Measurements from ENCODE around the gene WDR38.

DNA sequence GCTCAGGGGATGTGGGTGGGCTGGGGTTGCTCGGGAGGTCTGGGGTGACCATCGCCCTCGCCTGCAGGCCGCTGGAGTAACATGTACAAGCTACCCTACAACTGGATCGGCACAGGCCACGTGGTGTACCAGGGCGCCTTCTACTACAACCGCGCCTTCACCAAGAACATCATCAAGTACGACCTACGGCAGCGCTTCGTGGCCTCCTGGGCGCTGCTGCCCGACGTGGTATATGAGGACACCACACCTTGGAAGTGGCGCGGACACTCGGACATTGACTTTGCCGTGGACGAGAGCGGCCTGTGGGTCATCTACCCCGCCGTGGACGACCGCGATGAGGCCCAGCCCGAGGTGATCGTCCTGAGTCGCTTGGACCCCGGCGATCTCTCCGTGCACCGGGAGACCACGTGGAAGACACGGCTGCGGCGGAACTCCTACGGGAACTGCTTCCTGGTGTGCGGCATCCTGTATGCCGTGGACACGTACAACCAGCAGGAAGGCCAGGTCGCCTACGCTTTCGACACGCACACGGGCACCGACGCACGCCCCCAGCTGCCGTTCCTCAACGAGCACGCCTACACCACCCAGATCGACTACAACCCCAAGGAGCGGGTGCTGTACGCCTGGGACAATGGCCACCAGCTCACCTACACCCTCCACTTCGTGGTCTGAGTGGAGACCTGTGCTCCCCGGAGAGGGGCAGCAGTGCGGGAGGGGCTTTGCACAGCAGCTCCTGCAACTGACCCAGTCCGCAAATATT lies 43.3 kb upstream of the WDR38 start:
- TF ChIP-seq, protein P1, sequence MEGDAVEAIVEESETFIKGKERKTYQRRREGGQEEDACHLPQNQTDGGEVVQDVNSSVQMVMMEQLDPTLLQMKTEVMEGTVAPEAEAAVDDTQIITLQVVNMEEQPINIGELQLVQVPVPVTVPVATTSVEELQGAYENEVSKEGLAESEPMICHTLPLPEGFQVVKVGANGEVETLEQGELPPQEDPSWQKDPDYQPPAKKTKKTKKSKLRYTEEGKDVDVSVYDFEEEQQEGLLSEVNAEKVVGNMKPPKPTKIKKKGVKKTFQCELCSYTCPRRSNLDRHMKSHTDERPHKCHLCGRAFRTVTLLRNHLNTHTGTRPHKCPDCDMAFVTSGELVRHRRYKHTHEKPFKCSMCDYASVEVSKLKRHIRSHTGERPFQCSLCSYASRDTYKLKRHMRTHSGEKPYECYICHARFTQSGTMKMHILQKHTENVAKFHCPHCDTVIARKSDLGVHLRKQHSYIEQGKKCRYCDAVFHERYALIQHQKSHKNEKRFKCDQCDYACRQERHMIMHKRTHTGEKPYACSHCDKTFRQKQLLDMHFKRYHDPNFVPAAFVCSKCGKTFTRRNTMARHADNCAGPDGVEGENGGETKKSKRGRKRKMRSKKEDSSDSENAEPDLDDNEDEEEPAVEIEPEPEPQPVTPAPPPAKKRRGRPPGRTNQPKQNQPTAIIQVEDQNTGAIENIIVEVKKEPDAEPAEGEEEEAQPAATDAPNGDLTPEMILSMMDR (IDR thresholded peaks at IDR 0.05): no peak
- no peak for TF ChIP-seq POLR2A (IDR thresholded peaks at IDR 0.05)

All from sigmoid colon (tissue), 3 donors.